CD14-positive monocyte (primary cell): ENCODE data around the gene SLC47A2. TPM values are rescaled to one million over a fixed set of nuclear protein-coding genes. Genes with fewer than 3 reads are reported as not detected.

Source experiments
- DNase-seq, 3 donors: peaks; one replicate each; pipeline ENCODE4 v3.0.0-alpha.2; 2011 to 2022
- H2AFZ ChIP-seq: 2 replicates; pipeline ENCODE4 v1.6.0; 2012; ENCODE audit warnings: mild to moderate bottlenecking, low read depth, low read length, inconsistent platforms; ENCODE audit not compliant: insufficient read depth, poor library complexity, severe bottlenecking
- H3K27ac ChIP-seq, 2 donors: 1 replicate in 1 of 2; 2 replicates in 1 of 2; pipeline ENCODE4 v1.5.1; 2012 to 2013; ENCODE audit warnings: low read length in 2 of 2, control low read depth in 1 of 2, inconsistent platforms in 1 of 2, low read depth in 1 of 2, mild to moderate bottlenecking in 1 of 2
- H3K27me3 ChIP-seq, 2 donors: one replicate each; pipeline versions ENCODE4 v1.6.0 to v1.6.1; 2011 to 2013; ENCODE audit warnings: low read length in 2 of 2; ENCODE audit not compliant: control insufficient read depth in 2 of 2, insufficient read depth in 2 of 2
- H3K36me3 ChIP-seq, 2 donors: replicated peaks in 1 of 2; 1 replicate in 1 of 2; 2 replicates in 1 of 2; pipeline versions ENCODE4 v1.5.1 to v1.6.1; 2012 to 2013; ENCODE audit warnings: low read length in 2 of 2, control low read depth in 1 of 2, inconsistent platforms in 1 of 2, mild to moderate bottlenecking in 1 of 2; ENCODE audit not compliant: insufficient read depth in 2 of 2, control insufficient read depth in 1 of 2
- H3K4me1 ChIP-seq, 2 donors: 1 replicate in 1 of 2; 2 replicates in 1 of 2; pipeline versions ENCODE4 v1.5.1 to v1.6.1; 2012 to 2013; ENCODE audit warnings: low read length in 2 of 2, control low read depth in 1 of 2, inconsistent platforms in 1 of 2, mild to moderate bottlenecking in 1 of 2, moderate library complexity in 1 of 2; ENCODE audit not compliant: insufficient read depth in 2 of 2, control insufficient read depth in 1 of 2
- H3K4me2 ChIP-seq: replicated peaks from 2 replicates; pipeline ENCODE3; 2012; ENCODE audit warnings: low read length, moderate library complexity, mild to moderate bottlenecking; ENCODE audit not compliant: poor library complexity, severe bottlenecking; ENCODE audit errors: extremely low read depth
- H3K4me3 ChIP-seq, 3 experiments: fragments of 200-600 bp in 1 of 3; sonication (generic) in 1 of 3; replicated peaks in 1 of 3; 1 replicate in 2 of 3; 2 replicates in 1 of 3; pipeline ENCODE4 v1.5.1; 2011 to 2013; ENCODE audit warnings: low read length in 3 of 3, mild to moderate bottlenecking in 3 of 3, control low read depth in 2 of 3, low read depth in 2 of 3, inconsistent platforms in 1 of 3, moderate library complexity in 1 of 3
- H3K79me2 ChIP-seq: 2 replicates; pipeline ENCODE4 v1.6.0; 2012; ENCODE audit warnings: mild to moderate bottlenecking, control low read depth, inconsistent platforms, low read length, moderate library complexity; ENCODE audit not compliant: insufficient read depth
- H3K9ac ChIP-seq: 2 replicates; pipeline ENCODE4 v1.6.0; 2017; ENCODE audit warnings: low read length, mild to moderate bottlenecking; ENCODE audit not compliant: insufficient read depth, poor library complexity, severe bottlenecking
- H3K9me3 ChIP-seq, 2 donors: replicated peaks in 1 of 2; 1 replicate in 1 of 2; 2 replicates in 1 of 2; pipeline versions ENCODE4 v1.5.1 to v1.6.1; 2012 to 2013; ENCODE audit warnings: low read length in 2 of 2, control low read depth in 1 of 2; ENCODE audit not compliant: control insufficient read depth in 1 of 2, insufficient read depth in 1 of 2
- H4K20me1 ChIP-seq: 2 replicates; pipeline ENCODE4 v1.6.0; 2012; ENCODE audit warnings: mild to moderate bottlenecking, low read length, control low read depth, moderate library complexity; ENCODE audit not compliant: insufficient read depth
- H3K27ac Mint-ChIP-seq, 7 donors: one replicate each; pipeline ENCODE4 v1.8.0; 2020; ENCODE audit warnings: mild to moderate bottlenecking in 7 of 7, mixed read lengths in 7 of 7, moderate library complexity in 6 of 7, inconsistent platforms in 2 of 7
- H3K27me3 Mint-ChIP-seq, 3 donors: one replicate each; pipeline ENCODE4 v1.8.0; 2021 to 2022; ENCODE audit warnings: low read depth in 3 of 3, mild to moderate bottlenecking in 3 of 3, mixed read lengths in 3 of 3, moderate library complexity in 3 of 3, inconsistent platforms in 1 of 3
- H3K36me3 Mint-ChIP-seq, 2 donors: one replicate each; pipeline ENCODE4 v1.8.0; 2020; ENCODE audit warnings: mixed read lengths in 2 of 2, inconsistent platforms in 1 of 2, mild to moderate bottlenecking in 1 of 2
- H3K4me1 Mint-ChIP-seq: one replicate; pipeline ENCODE4 v1.8.0; 2020; ENCODE audit warnings: mild to moderate bottlenecking, mixed read lengths
- H3K4me3 Mint-ChIP-seq, 2 donors: one replicate each; pipeline ENCODE4 v1.8.0; 2020; ENCODE audit warnings: mild to moderate bottlenecking in 2 of 2, mixed read lengths in 2 of 2, moderate library complexity in 1 of 2
- H3K9me3 Mint-ChIP-seq, 7 donors: one replicate each; pipeline ENCODE4 v1.8.0; 2020 to 2022; ENCODE audit warnings: mixed read lengths in 7 of 7, mild to moderate bottlenecking in 6 of 7, moderate library complexity in 6 of 7, inconsistent platforms in 2 of 7
- CTCF ChIP-seq: fragments of 200-600 bp; IDR thresholded peaks from one replicate; pipeline ENCODE4 v1.8.0; 2022; ENCODE audit warnings: antibody characterized with exemption, mild to moderate bottlenecking
- whole genome bisulfite sequencing: methylation state at CpG from one replicate; pipeline ENCODE4 v1.1.5; 2013; ENCODE audit warnings: missing lambda C conversion rate; ENCODE audit not compliant: insufficient coverage; 5-methylcytosine and 5-hydroxymethylcytosine counted together
- intact Hi-C, 2 donors: fragments of 100-400 bp; cut with micrococcal nuclease; formaldehyde crosslinking; loops; one replicate each; pipeline versions ENCODE4 v1.15.0 to v1.15.1; 2023
- polyA plus RNA-seq, 3 donors: library from polyadenylated mRNA; depleted of rRNA in 1 of 3; unstranded in 2 of 3; stranded (reverse) in 1 of 3; fragments of 300-500 nt in 2 of 3; fragments of >200 nt in 1 of 3; fragmentation: Illumina TruSeq in 2 of 3; gene quantifications; 1 replicate in 2 of 3; 2 replicates in 1 of 3; pipeline ENCODE4 v1.2.3, GENCODE V29; 2012 to 2021

Gene SLC47A2
- polyA plus RNA-seq, 3 donors = not detected

- 90% methylated on average over 1 of the region's 2 CpGs for WGBS
- Histone ChIP-seq H3K4me2 (no peak overlapping the region), H3K27ac (no peak overlapping the region), H3K27me3 (no peaks in the 10 kb centered on the region), H3K9ac (no peak overlapping the region), H3K79me2 (no peaks in the 10 kb centered on the region), H3K4me1 (no peaks in the 10 kb centered on the region), H3K36me3 (peaks cover 0 to 15% of the 10 kb centered on the region in 2 donors), H4K20me1 (no peaks in the 10 kb centered on the region), H2AFZ (no peak overlapping the region), H3K9me3 (no peaks in the 10 kb centered on the region), H3K4me3 (no peak overlapping the region)
- intact Hi-C loops = no loop called here
- H3K4me3 Mint-ChIP-seq = no peak overlapping the region
- peaks cover 9% of the 10 kb centered on the region for H3K4me1 Mint-ChIP-seq
- H3K27ac Mint-ChIP-seq = no peak overlapping the region
- peaks cover 10 to 21% of the 10 kb centered on the region in 2 donors for H3K36me3 Mint-ChIP-seq
- no peak for TF ChIP-seq CTCF
- H3K27me3 Mint-ChIP-seq = peaks cover 0 to 2% (median 0%) of the 10 kb centered on the region in 3 donors
- peaks cover 0 to 2% (median 0%) of the 10 kb centered on the region in 7 donors for H3K9me3 Mint-ChIP-seq
- no peak for DNase-seq
Measured at GRCh38 chr17:19683117-19683516, 33.3 kb downstream of the SLC47A2 start.

GRCh38 chr17:19678581-19679453 is 37.6 kb downstream of the SLC47A2 start:
- Histone ChIP-seq H3K27me3 (no peaks in the 10 kb centered on the region), H3K4me2 (no peak overlapping the region), H3K27ac (no peak overlapping the region), H3K9me3 (no peaks in the 10 kb centered on the region), H3K9ac (no peak overlapping the region), H3K36me3 (peaks cover 27 to 58% of the 10 kb centered on the region in 2 donors), H2AFZ (no peak overlapping the region), H3K4me3 (no peak overlapping the region), H3K4me1 (no peaks in the 10 kb centered on the region), H3K79me2 (no peaks in the 10 kb centered on the region), H4K20me1 (no peaks in the 10 kb centered on the region)
- TF ChIP-seq CTCF = no peak
- 91% methylated on average over 11 of the region's 18 CpGs for WGBS
- intact Hi-C loops = no loop called here
- Mint-ChIP-seq H3K4me3 (no peak overlapping the region), H3K27me3 (peaks cover 0 to 2% (median 0%) of the 10 kb centered on the region in 3 donors), H3K4me1 (peaks cover 7% of the 10 kb centered on the region), H3K9me3 (no peaks in the 10 kb centered on the region), H3K36me3 (peaks cover 41 to 42% of the 10 kb centered on the region in 2 donors), H3K27ac (no peak overlapping the region)
- DNase-seq = no peak
